Breast epithelium (tissue), 3 donors: ENCODE measurements around the gene EFTUD2.

Experiments
- CTCF ChIP-seq, 3 donors: fragments of 450-650 bp; IDR thresholded peaks; one replicate each; pipeline ENCODE4 v1.5.1; 2016 to 2017; ENCODE audit warnings: antibody characterized with exemption in 3 of 3, mild to moderate bottlenecking in 3 of 3, moderate library complexity in 3 of 3
- POLR2A ChIP-seq: fragments of 450-650 bp; IDR thresholded peaks from one replicate; pipeline ENCODE4 v1.6.1; 2016; ENCODE audit warnings: antibody characterized with exemption, mild to moderate bottlenecking, moderate library complexity
- POLR2AphosphoS5 ChIP-seq, 3 donors: sonication (generic); formaldehyde crosslinking; IDR thresholded peaks; one replicate each; pipeline ENCODE4 v1.6.1; 2017; ENCODE audit warnings: antibody characterized with exemption in 3 of 3

DNA sequence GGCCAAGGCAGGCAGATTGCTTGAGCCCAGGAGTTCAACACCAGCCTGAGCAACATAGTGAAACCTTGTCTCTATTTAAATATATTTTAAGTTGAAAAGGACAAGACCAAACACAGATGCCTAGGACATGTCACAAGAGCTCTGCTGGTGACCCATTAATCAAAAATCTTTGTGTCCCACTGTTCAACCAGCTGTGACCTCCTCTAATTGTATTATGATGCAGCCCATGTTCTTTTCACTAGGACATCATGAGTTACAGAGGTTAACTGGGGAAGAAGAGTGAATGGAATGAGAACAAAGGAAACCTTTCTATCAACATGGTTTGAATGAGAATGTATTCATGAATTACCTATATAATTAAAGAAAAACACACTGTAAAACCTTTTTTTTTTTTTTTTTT lies 7.0 kb downstream of the EFTUD2 start:
- TF ChIP-seq CTCF (IDR thresholded peaks at IDR 0.05): no peak
- no peak for TF ChIP-seq POLR2AphosphoS5 (IDR thresholded peaks at IDR 0.05)
- no peak for TF ChIP-seq POLR2A
